Spinal cord (tissue), 10 donors: ENCODE data around the gene RRP15. TPM values are rescaled to one million over a fixed set of nuclear protein-coding genes. Genes with fewer than 3 reads are reported as not detected.
A peak's percentile ranks its signal among the peaks of the same experiment; 100 is the strongest.

ENCODE experiments used
- DNase-seq, 6 donors: peaks; one replicate each; pipeline versions ENCODE4 v3.0.0 to v3.0.0-alpha.2; 2013 to 2015; ENCODE audit warnings: low spot score in 6 of 6, low read depth in 4 of 6
- H3K27ac ChIP-seq: one replicate; pipeline ENCODE4 v1.5.1; 2013; ENCODE audit warnings: low read depth, low read length, control low read depth
- H3K27me3 ChIP-seq: one replicate; pipeline ENCODE4 v1.6.1; 2013; ENCODE audit warnings: low read length; ENCODE audit not compliant: control insufficient read depth, insufficient read depth
- H3K36me3 ChIP-seq: one replicate; pipeline ENCODE4 v1.6.1; 2013; ENCODE audit warnings: low read length; ENCODE audit not compliant: control insufficient read depth, insufficient read depth
- H3K4me1 ChIP-seq: one replicate; pipeline ENCODE4 v1.6.1; 2013; ENCODE audit warnings: low read length; ENCODE audit not compliant: control insufficient read depth, insufficient read depth
- H3K4me3 ChIP-seq: one replicate; pipeline ENCODE4 v1.5.1; 2013; ENCODE audit warnings: low read depth, low read length, control low read depth
- H3K9me3 ChIP-seq: one replicate; pipeline ENCODE4 v1.6.1; 2013; ENCODE audit warnings: low read length; ENCODE audit not compliant: control insufficient read depth, insufficient read depth
- WGBS: methylation state at CpG from one replicate; pipeline ENCODE4 v1.1.5; 2013; ENCODE audit warnings: missing lambda C conversion rate; ENCODE audit not compliant: insufficient coverage; 5-methylcytosine and 5-hydroxymethylcytosine counted together
- polyA plus RNA-seq, 2 donors: library from polyadenylated mRNA; unstranded; fragments of 120-200 nt; gene quantifications; one replicate each; pipeline ENCODE4 v1.2.1, GENCODE V29; 2013; ENCODE audit not compliant: insufficient read length in 2 of 2
- total RNA-seq, 2 donors: library from RNA; depleted of rRNA in 1 of 2; stranded (reverse); fragments of 120-200 nt in 1 of 2; fragments of >200 nt in 1 of 2; gene quantifications; one replicate each; pipeline versions ENCODE4 v1.2.3 to v1.2.4, GENCODE V29; 2013 to 2014
- donor health status: healthy.

Gene RRP15
- total and polyA plus RNA-seq, 4 donors: 10.3 to 15.5 (median 14.0) TPM

- peak overlapping the region; percentile 79 for H3K27ac ChIP-seq
- peak overlapping the region; percentile 22 for H3K4me3 ChIP-seq
- peaks cover 4% of the 10 kb centered on the region for H3K27me3 ChIP-seq
- no peaks in the 10 kb centered on the region for H3K9me3 ChIP-seq
- WGBS: no CpG with 5 or more reads among the region's 2 CpGs
- H3K4me1 ChIP-seq: peaks cover 15% of the 10 kb centered on the region
- no peaks in the 10 kb centered on the region for H3K36me3 ChIP-seq
- DNase-seq: peak in 2 of 6 donors; percentile 57 to 67
Observed at GRCh38 chr1:218350801-218351266, 65.7 kb downstream of the RRP15 start.

- peak in 1 of 6 donors; percentile 38 for DNase-seq
- H3K36me3 ChIP-seq: no peaks in the 10 kb centered on the region
- peak overlapping the region; percentile 13 for H3K4me3 ChIP-seq
- H3K27me3 ChIP-seq: peaks cover 3% of the 10 kb centered on the region
- peak overlapping the region; percentile 79 for H3K27ac ChIP-seq
- peaks cover 19% of the 10 kb centered on the region for H3K4me1 ChIP-seq
- WGBS: 100% methylated on average over 1 of the region's 10 CpGs
- H3K9me3 ChIP-seq: no peaks in the 10 kb centered on the region
Observed at GRCh38 chr1:218351391-218352074, 66.4 kb downstream of the RRP15 start.

GRCh38 chr1:218352075-218352438, 67.0 kb downstream of the RRP15 start:
- no peaks in the 10 kb centered on the region for H3K36me3 ChIP-seq
- peaks cover 18% of the 10 kb centered on the region for H3K4me1 ChIP-seq
- H3K9me3 ChIP-seq: no peaks in the 10 kb centered on the region
- no peaks in the 10 kb centered on the region for H3K27me3 ChIP-seq
- no peak for DNase-seq
- H3K27ac ChIP-seq: no peak overlapping the region
- 67% methylated on average over 3 of the region's 8 CpGs for WGBS
- no peak overlapping the region for H3K4me3 ChIP-seq

GRCh38 chr1:218353656-218354055, 68.6 kb downstream of the RRP15 start:
- peaks cover 13% of the 10 kb centered on the region for H3K4me1 ChIP-seq
- no peak overlapping the region for H3K4me3 ChIP-seq
- no peaks in the 10 kb centered on the region for H3K9me3 ChIP-seq
- 100% methylated on average over 4 of the region's 4 CpGs for WGBS
- H3K36me3 ChIP-seq: no peaks in the 10 kb centered on the region
- no peak for DNase-seq
- no peak overlapping the region for H3K27ac ChIP-seq
- H3K27me3 ChIP-seq: no peaks in the 10 kb centered on the region

- 17% methylated on average over 1 of the region's 4 CpGs for WGBS
Observed at GRCh38 chr1:218355278-218355677, 70.2 kb downstream of the RRP15 start.

GRCh38 chr1:218357211-218357892, 72.3 kb downstream of the RRP15 start:
- no peak overlapping the region for H3K4me3 ChIP-seq
- peaks cover 8% of the 10 kb centered on the region for H3K4me1 ChIP-seq
- no peaks in the 10 kb centered on the region for H3K27me3 ChIP-seq
- no peak for DNase-seq
- WGBS: 100% methylated on average over 2 of the region's 10 CpGs
- no peak overlapping the region for H3K27ac ChIP-seq
- H3K9me3 ChIP-seq: no peaks in the 10 kb centered on the region
- H3K36me3 ChIP-seq: no peaks in the 10 kb centered on the region

More at GRCh38 chr1:218355278-218355677, 70.2 kb downstream of the RRP15 start:
- H3K27ac ChIP-seq: no peak overlapping the region
- no peaks in the 10 kb centered on the region for H3K27me3 ChIP-seq
- no peaks in the 10 kb centered on the region for H3K36me3 ChIP-seq
- peak in 2 of 6 donors; percentile 63 for DNase-seq
- H3K4me3 ChIP-seq: no peak overlapping the region
- H3K9me3 ChIP-seq: no peaks in the 10 kb centered on the region
- peaks cover 13% of the 10 kb centered on the region for H3K4me1 ChIP-seq

- Histone ChIP-seq H3K27me3 (no peaks in the 10 kb centered on the region), H3K4me3 (no peak overlapping the region), H3K9me3 (no peaks in the 10 kb centered on the region), H3K27ac (no peak overlapping the region), H3K36me3 (no peaks in the 10 kb centered on the region), H3K4me1 (peaks cover 8% of the 10 kb centered on the region)
- no peak for DNase-seq
- 100% methylated on average over 1 of the region's 3 CpGs for WGBS
Observed at GRCh38 chr1:218357893-218358232, 72.8 kb downstream of the RRP15 start.

GRCh38 chr1:218361298-218362065, 76.4 kb downstream of the RRP15 start:
- Histone ChIP-seq H3K36me3 (peaks cover 5% of the 10 kb centered on the region), H3K27ac (no peak overlapping the region), H3K4me3 (no peak overlapping the region), H3K27me3 (no peaks in the 10 kb centered on the region), H3K9me3 (no peaks in the 10 kb centered on the region), H3K4me1 (peaks cover 6% of the 10 kb centered on the region)
- WGBS: 74% methylated on average over 3 of the region's 7 CpGs
- DNase-seq: peak in 2 of 6 donors; percentile 63 to 83

GRCh38 chr1:218362418-218363076, 77.5 kb downstream of the RRP15 start:
- Histone ChIP-seq H3K4me3 (no peak overlapping the region), H3K36me3 (peaks cover 5% of the 10 kb centered on the region), H3K27ac (no peak overlapping the region), H3K27me3 (no peaks in the 10 kb centered on the region), H3K4me1 (peaks cover 6% of the 10 kb centered on the region), H3K9me3 (no peaks in the 10 kb centered on the region)
- DNase-seq: no peak
- WGBS: 100% methylated on average over 1 of the region's 5 CpGs
